NCI-H510A treated with DMSO at 0.1 percent for 48 hours (cell line): ENCODE results near the gene CDH23.
"Not testable (repeated sequence)": the region's sequence is repeated elsewhere in the genome, so short reads cannot be mapped to it uniquely, and the experiment has no call there.

Experiments used
- DNase-seq: peaks from one replicate; lab custom pipeline; 2025; lab: John Stamatoyannopoulos, UW

CDH23 gene

DNA sequence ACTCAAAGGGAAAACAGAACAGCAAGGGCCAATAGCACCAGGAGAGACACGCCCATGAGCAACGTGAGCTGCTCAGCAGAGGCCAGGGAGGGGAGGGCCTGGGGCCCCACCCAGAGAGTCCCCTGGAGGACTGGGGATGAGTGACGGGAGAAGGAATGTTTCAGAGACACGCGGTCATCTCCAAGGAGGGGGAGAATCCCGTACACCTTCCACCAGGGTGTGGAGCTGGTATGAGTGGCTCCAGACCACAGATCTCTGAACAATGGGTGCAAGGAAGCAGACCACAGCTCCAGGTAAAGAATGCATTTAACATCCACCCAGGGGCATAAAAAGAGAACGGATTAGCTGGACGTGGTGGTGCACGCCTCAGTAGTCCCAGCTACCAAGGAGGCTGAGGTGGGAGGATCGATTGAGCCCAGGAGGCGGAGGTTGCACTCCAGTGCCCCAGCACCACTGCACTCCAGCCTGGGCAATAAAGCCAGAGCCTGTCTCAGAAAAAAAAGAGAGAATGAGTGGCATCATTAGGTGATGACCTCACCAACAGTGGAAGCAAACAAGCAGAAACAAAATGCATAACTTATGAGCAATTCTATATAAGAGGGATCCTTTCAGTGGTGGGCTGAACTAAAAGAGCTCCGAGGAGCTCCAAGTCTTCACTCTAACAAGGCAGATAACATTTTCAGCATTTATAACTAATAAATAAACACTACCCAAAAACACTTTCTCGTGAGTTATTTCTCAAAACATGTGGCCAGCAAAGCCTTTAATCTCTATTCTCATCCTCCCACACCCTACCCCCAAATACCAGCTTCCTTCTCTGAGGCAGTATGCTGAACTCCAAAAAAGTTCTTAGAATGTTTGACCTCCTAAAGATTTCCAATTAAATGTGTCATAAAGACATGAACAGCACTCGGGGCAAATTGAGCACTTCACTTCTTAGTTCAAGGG lies 441.8 kb downstream of the CDH23 start:
- DNase-seq, result no peak

DNA sequence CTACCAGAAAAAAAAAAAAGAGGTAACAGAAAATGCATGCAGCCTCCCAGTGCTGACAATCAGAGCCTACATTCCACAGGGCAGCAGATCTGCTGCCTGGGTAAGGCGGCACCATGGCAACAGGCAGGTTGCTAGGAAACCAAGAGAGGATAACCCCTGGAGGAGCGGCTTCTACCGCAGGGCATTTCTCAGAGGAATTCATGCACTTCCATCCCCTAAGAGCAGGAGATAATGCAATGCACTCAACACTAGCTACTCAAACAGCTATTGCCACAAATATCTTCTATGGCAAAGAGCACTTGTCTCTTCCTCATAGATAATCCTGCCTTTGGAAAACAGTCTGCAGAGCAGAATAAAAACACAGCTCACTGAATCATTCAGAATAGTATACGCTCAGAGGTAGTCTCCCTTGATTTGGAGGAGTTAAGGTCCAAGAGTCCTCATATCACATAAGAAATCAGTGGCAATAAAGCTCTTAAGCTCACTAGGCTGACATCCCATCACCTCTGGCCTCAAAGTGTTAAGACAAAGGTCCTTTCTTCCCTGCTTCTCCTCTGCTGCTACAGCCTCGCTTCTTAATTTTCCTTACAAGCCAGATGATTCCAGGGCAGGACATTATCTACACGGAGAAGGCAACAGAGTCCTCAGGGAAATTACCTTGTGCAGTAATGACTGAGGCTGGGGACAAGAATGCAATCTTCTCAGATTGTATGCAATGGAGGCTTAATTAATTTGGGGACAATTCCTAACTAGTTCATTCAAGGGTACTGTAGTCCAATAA lies 443.6 kb downstream of the CDH23 start:
- peak; percentile 80 for DNase-seq

DNA sequence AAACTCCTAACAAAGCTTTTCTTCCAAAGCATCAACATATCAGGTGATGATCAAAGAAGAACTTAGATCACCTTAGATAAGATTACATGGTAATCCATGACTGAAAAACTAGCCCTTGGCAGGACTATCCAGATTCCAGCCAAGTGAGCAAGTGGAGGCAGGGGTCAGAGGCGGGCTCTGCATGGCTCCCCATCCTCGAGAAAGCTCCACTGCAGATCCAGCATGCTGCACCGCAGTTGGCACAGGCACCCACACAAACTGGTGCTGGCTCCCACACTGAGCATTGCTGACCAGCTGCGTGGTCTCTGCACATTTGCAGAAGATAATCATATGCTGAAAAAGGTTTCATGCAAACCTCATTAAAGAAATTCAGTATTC lies 444.2 kb downstream of the CDH23 start:
- no peak for DNase-seq

DNA sequence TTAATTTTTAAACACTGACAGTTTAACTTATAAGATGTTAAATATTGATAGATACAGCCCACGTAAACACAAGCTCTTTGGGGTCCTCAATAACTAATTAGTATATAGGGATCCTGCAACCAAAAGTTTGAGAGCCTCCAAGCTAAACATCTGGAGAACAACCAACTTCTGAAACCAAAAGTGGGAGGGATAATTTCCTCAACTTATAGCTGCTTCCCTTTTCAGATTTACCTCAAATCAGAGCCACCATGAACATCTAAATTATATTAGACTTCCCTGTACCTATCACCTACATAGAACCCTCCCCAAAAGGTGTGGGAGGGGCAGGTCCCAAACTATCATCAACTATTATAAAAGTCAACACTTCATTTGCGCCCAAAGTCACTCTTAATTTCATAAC lies 445.7 kb downstream of the CDH23 start:
- DNase-seq, result no peak

DNA sequence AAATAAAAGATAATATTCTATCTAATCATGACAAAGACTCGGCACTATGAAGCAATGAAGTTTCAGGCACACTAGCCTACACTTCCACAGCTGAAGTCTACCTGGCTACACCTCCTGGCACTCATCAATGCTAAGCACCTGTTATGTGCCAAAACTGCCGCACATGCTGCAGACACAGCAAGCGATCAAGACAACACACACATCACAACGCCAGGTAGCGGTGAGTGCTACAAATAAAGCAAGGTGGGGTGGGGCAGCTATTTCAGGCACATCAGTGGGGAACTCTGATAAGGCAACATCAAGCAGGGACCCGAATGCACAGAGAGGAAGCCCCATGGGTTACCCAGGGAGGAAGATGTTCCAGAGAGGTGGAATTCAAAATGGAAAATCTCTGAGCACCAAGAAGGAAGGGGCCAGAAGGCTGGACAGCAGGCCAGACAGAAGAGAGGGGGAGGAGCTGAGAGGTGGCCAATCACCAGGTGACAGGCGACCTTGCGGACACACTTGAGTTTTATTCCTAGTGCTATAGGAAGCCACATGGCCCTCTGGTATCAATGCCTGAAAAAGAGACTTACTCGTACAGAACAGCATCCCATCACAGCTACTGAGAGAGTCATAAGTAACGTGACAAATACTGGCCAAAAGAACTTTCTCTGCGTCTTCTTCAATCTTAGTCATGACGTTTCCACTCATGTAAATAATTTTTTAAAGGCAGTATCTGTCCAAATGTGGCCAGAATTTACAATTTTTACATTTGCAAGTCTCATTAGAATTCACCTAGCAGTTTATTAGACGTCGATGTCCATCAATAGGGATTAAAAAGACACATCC lies 446.4 kb downstream of the CDH23 start:
- no peak for DNase-seq

DNA sequence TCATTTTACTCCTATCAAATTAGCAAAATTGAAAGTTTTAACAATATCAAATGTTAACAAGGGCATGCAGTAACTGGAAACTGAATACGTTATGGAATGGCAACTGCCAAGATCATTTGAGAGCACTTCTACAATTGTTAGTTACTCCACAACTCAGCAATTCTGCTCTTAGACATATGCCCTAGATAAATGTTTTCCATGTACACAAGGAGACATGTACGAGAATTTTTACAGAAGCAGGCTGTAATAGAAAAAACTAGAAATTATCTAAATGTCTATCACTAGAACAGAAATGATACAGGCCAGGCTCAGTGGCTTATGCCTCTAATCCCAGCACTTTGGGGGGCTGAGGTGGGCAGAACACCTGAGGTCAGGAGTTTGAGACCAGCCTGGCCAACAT lies 447.4 kb downstream of the CDH23 start:
- DNase-seq, result no peak

DNA sequence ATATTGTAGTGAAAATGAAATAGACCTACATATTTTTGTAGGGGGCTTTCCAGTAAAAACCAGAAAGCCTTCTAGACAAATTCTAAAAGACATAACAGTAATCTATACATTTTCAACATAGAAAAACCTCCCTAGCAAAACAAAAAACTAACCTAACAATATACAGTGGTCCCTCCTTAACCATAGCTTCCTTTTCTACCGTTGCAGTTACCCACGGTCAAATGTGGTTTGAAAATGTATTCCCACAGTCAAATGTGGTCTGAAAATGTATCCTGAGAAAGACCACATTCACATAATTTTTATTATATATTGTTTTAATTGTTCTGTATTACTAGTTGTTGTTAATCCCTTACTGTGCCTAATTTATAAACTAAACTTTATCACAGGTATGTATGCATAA lies 448.0 kb downstream of the CDH23 start:
- no peak for DNase-seq

DNA sequence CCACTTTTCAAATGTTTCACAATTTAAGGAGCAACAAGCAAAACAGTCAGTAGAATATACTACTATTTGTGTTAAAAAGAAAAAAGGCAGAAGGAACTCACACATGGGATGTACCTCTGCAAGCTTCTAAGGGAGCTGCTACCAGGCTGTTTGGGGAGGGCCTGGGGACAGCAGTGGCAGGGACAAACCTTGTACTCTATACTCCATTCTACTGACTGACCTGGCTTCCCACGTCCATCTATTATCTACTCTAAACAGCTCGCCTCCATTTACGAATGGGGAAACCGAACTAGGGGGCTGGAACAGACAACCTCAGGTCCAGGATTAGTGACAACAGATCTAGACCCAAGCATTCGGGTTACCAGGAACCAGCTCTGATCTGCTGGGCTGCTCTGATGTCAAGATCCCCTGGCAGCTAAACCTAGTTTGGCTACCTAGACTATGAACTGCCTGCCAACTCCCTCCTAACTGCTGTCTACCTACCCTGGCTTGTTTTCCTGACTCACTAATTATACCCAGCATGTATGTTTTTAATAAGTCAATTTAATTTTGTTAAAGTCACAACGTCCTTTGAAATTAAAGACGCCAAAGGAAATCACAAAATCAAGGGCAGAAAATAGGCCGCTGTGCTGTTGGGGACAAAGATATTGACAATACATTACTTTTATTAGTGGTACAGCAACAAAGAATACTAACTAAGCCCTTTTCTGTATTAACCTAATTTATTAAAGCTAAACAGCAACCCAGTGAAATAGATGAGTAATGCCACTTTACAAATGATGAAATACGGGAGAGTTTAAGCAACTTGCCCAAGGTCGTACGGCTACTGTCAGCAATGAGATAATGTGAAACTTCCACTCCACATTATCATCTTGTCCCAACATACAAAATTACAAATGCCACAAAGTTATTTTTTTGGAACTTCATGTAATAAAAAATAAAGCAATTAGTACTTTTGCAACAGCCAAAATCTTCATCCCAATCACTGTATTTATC lies 449.0 kb downstream of the CDH23 start:
- no peak for DNase-seq

DNA sequence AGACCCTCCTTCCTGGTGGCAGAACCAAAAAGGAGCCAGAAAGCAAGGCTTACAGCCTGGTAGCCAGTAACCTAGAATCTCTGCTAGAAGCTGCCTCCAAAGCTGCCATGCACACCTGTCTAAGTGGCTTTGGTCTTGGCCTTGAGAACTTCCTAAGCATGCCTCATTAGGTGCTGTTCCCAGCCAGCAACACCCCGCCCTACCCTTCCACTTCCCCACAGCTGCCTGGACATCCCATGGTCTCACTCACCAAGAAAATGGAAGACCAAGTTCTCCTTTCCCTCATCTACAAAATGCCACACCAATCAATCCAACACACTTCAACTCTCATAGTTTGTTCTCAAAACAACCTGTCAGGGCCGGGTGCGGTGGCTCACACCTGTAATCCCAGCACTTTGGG lies 450.1 kb downstream of the CDH23 start:
- no peak for DNase-seq

DNA sequence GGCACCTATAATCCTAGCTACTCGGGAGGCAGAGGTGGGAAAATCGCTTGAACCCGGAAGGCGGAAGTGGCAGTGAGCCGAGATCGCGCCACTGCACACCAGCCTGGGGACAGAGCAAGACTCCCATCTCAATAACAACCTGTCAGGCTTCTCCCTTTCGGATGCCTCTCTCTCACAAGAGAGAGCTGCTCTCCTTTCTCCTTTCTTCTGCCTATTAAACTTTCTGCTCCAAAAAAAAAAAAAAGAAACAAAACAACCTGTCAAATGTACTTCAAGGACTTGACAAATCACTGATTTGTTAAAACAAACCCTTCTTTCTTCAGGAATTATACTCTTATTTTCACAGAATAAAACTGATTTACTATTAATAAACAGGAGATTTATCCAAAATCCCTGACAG lies 450.7 kb downstream of the CDH23 start:
- DNase-seq, result no peak

DNA sequence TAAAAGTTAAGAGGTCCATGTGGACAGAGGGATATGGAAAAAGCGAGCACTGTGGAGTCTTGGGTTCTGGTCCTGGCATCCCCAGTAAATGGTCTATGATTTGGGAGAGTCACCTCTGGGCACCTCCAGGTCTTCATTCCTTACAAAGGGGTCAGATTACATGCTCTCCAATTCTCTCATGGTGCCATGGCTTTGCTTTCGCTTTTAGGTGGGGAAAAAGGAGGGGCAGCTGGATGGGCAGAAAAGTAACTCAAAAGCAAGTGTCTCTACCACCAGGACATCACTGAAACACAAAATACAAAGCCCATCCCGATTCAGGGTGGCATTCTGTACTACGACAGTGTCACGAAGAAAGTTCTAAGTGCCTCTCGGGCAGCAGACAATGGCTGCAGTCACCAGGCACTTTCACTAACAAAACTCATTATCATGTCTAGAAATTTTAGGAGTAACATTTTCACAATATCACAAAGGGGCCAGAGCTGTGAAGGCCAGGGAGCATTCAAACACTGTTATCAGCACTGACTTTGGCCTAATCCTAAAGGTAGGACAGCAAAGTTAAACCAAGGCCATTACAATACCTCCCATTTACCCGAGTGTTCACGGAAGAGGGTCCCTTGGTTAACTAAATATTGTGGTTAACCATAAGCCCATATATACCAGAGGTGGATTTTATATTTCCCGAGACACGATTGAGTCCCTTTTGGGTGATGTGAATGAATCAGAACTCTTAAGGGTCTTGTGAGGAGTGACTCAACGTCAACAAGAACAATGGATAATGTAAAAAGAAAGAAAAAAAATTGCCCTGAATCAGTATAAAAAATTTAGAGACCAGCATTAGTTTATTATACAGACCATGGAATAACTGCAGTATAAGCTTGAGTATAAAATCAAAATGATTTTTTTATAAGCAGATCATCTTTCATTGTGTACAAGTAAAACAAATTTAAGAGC lies 451.9 kb downstream of the CDH23 start:
- no peak for DNase-seq

DNA sequence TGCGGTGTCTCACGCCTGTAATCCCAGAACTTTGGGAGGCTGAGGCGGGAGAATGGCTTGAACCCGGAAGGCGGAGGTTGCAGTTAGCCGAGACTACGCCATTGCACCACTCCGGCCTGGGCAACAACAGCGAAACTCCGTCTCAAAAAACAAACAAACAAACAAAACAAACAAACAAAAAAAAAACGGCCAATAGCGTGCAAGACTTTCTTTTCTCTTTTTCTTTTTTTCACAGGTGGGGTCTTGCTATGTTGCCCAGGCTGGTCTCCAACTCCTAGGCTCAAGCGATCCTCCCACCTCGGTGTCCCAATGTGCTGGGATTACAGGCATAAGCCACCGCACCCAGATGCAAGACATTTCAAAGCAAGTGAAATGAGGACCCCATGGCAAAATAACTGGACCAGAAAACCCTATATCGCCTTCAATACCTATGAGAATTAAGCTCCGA lies 452.8 kb downstream of the CDH23 start:
- no peak for DNase-seq

DNA sequence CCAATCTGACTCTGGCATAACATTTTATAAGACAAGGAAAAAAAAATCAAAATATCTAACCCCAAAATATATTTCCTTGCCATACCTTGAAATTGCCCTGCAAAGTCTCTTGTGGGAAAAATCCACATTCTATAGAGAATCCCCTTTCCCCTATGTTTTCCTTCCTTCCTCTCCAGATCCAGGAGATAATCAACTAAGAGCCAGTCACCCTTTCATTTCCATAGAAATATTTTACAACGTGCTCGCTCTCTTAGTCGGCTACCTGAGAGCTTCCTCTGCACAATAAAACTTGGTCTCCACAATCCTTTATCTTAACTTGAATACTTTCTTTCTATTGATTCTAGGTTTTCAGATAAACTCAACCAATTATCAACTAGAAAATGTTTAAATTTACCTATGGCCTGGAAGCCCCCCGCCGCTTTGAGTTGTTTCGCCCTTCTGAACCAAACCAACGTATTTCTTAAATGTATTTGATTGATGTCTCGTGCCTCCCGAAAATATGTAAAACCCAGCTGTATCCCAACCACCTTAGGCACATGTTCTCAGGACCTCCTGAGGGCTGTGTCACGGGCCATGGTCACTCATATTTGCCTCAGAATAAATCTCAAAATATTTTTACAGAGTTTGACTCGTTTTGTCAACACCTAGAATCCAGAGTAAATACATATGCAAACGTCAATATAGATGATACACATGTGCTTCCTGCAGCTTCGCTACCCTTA lies 453.5 kb downstream of the CDH23 start:
- no peak for DNase-seq

DNA sequence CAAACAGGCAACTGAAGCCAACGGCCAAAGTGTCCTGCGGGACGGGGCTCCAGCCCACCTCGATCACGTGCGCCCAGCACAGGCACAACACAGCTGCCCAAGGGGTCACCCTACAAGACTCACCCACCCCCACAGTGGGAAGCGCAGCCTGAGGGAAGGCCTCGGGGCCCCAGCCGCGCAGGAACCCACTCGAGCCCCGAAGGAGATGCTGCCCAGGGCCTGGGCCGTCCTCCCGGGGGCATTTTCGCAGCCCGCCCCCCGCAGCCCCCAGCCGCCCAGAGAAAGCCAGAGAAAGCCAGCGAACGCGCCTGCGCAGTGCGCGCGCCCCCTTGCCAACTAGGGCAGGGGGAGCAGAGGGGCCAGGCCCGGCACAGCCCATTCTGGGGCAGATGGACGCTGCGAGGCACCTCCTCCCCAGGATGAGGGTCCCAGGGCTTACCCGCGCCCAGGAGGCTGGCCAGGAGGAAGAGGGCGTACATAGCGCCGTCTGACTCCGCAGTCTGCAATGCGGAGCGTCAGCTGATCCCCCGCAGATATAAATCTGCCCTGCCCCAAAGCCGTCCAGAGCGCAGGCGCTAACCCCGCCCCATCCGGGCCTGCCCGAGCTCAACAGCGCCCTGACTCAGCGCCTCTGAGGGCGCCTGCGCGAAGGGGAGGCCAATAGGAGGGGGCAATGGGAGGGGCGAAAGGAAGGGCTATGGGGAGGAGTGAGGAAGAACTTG lies 454.2 kb downstream of the CDH23 start, which contains the start of gene PSAP:
TSS of gene PSAP (minus strand) at position 509 of the 722 bp plus-strand sequence. CDS start at position 479, 30 bp downstream.
- DNase-seq, result peak; percentile 96

DNA sequence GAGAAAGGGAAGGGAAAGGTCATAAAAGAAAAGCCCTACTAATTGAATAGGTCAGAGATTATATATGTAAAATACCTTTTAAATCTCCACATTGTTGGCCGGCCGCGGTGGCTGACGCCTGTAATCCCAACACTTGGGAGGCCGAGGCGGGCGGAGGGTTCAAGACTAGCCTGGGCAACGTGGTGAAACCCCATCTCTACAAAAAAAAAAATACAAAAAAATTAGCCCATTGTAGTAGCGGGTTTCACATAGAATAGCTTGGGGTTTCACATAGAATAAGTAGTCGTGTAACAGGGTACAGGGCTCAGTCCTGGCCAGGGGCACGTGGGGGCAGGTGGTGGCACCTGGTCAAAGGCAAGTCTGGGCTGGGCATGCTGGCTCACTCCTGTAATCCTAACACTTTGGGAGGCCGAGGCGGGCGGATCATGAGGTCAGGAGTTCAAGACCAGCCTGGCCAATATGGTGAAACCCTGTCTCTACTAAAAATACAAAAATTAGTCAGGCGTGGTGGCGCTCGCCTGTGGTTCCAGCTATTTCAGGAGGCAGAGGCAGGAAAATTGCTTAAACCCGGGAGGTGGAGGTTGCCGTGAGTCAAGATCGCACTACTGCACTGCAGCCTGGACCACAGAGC lies 454.9 kb downstream of the CDH23 start:
- not testable (repeated sequence) for DNase-seq

DNA sequence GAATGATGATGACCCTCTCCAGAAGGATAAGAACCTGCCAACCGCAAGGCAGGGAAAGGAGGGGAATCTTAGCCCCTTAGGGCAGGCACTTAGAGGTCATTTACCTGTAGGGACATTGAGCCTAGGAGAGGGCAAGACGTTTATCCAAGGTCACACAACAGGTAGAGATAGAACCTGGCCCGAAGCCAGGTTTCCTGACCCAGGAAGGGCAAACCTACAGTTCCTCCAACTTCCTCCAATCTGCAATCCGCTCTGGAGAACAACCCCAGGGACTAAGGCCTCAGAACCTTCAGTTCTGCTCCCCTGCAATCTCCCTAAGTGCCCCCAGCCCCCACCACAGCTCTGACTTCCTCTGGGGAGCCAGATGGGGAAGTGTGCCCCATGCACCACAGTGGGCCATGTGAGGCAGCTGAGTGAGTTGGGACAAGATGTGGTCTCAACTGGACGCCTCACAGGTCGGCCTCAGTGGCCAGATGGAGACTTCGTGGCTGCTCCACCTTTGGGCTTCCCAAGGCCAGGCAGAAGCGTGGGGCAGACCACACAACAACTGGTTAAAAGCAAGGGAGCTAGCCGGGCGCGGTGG lies 455.7 kb downstream of the CDH23 start:
- no peak for DNase-seq

DNA sequence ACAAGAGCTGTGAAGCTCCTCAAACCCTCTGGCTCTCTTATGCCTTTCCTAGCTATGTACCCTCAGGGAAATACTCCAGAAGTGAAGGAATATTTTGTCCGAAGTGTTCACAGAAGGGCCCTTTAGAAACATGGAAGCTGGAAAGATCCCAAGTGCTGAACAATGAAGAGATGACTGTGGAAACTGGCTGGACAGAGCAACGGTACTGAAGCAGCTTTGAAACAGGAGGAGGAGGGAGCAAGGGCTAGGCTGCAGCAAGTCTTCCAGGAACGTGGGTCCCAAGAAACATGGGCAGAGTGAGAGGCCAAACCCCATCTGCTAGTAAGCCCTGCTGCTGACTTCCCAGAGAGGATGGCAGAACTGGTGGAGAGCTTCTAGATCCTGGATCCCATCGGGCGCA lies 457.3 kb downstream of the CDH23 start:
- DNase-seq, result no peak
